H1 (cell line): Measurements from ENCODE around the gene ASB13. TPM values are rescaled to one million over a fixed set of nuclear protein-coding genes. Genes with fewer than 3 reads are reported as not detected.

Source experiments
- CTCF ChIA-PET: fragments of 300-600 bp; sonication (Branson Sonifier 250); formaldehyde crosslinking; loops from one replicate; lab custom pipeline; 2021; ENCODE audit not compliant: partially characterized antibody; lab: Charles Lee
- POLR2A ChIA-PET: fragments of 300-600 bp; sonication (Branson Sonifier 250); formaldehyde crosslinking; loops from one replicate; lab custom pipeline; 2021; ENCODE audit warnings: inconsistent platforms; ENCODE audit not compliant: partially characterized antibody; lab: Charles Lee
- DNase-seq, 2 experiments: peaks; one replicate each; pipeline versions ENCODE4 v3.0.0 to v3.0.0-alpha.2; 2010 to 2022; ENCODE audit warnings: low spot score in 2 of 2, low read depth in 1 of 2, mixed read lengths in 1 of 2
- FAIRE-seq: peaks from 2 replicates; lab custom pipeline; 2011; peaks lifted over from hg19 to GRCh38; lab: Jason Lieb, UNC
- H2AFZ ChIP-seq: 2 replicates; pipeline ENCODE4 v1.8.1; 2012; ENCODE audit warnings: low read length, inconsistent platforms
- H2AK5ac ChIP-seq: 2 replicates; pipeline ENCODE4 v1.6.1; 2013; ENCODE audit warnings: low read depth, low read length
- H2BK120ac ChIP-seq: replicated peaks from 2 replicates; pipeline ENCODE3; 2013; ENCODE audit warnings: low read depth, low read length, inconsistent platforms
- H2BK12ac ChIP-seq: 2 replicates; pipeline ENCODE4 v1.6.1; 2013; ENCODE audit warnings: low read depth, low read length
- H2BK15ac ChIP-seq: 2 replicates; pipeline ENCODE4 v1.6.1; 2013; ENCODE audit warnings: low read length
- H2BK20ac ChIP-seq: 2 replicates; pipeline ENCODE4 v1.6.1; 2013; ENCODE audit warnings: low read length
- H2BK5ac ChIP-seq: 2 replicates; pipeline ENCODE4 v1.6.1; 2013; ENCODE audit warnings: low read depth, low read length
- H3K14ac ChIP-seq: 2 replicates; pipeline ENCODE4 v1.6.1; 2013; ENCODE audit warnings: inconsistent platforms; ENCODE audit not compliant: insufficient read length
- H3K18ac ChIP-seq: 2 replicates; pipeline ENCODE4 v1.6.1; 2013; ENCODE audit warnings: low read length; ENCODE audit errors: extremely low read depth
- H3K23ac ChIP-seq: 2 replicates; pipeline ENCODE4 v1.6.1; 2013; ENCODE audit warnings: inconsistent platforms; ENCODE audit not compliant: insufficient read length
- H3K23me2 ChIP-seq: 2 replicates; pipeline ENCODE4 v1.6.1; 2013; ENCODE audit warnings: low read depth, low read length
- H3K27ac ChIP-seq: 2 replicates; pipeline ENCODE4 v1.6.1; 2011; ENCODE audit warnings: low read depth, low read length, inconsistent platforms
- H3K27me3 ChIP-seq, 4 experiments: replicated peaks in 1 of 4; 1 replicate in 1 of 4; 2 replicates in 3 of 4; pipeline versions ENCODE4 v1.6.1 to v1.8.1; 2011 to 2013; ENCODE audit warnings: low read length in 3 of 4, mild to moderate bottlenecking in 3 of 4, inconsistent platforms in 2 of 4, mixed read lengths in 2 of 4, moderate library complexity in 1 of 4; ENCODE audit not compliant: control insufficient read depth in 3 of 4, insufficient read depth in 3 of 4; ENCODE audit errors: extremely low read depth in 1 of 4
- H3K36me3 ChIP-seq, 4 experiments: 2 replicates each; pipeline versions ENCODE4 v1.6.1 to v1.8.1; 2011 to 2013; ENCODE audit warnings: mild to moderate bottlenecking in 4 of 4, low read length in 3 of 4, moderate library complexity in 2 of 4, control low read depth in 1 of 4, inconsistent platforms in 1 of 4; ENCODE audit not compliant: insufficient read depth in 4 of 4, control insufficient read depth in 2 of 4
- H3K4ac ChIP-seq: replicated peaks from 2 replicates; pipeline ENCODE3; 2013; ENCODE audit warnings: low read length, low read depth, mixed read lengths, inconsistent platforms; ENCODE audit not compliant: insufficient read length
- H3K4me1 ChIP-seq, 4 experiments: replicated peaks in 1 of 4; 1 replicate in 1 of 4; 2 replicates in 3 of 4; pipeline versions ENCODE4 v1.6.1 to v1.8.1; 2011 to 2013; ENCODE audit warnings: low read length in 3 of 4, inconsistent platforms in 2 of 4, mixed read lengths in 1 of 4; ENCODE audit not compliant: insufficient read depth in 4 of 4, control insufficient read depth in 3 of 4
- H3K4me2 ChIP-seq, 2 experiments: 2 replicates each; pipeline versions ENCODE4 v1.6.1 to v1.8.1; 2011 to 2013; ENCODE audit warnings: low read depth in 2 of 2, low read length in 2 of 2, control low read depth in 1 of 2, inconsistent platforms in 1 of 2, mild to moderate bottlenecking in 1 of 2; ENCODE audit not compliant: insufficient read depth in 1 of 2
- H3K4me3 ChIP-seq, 4 experiments: fragments of 200-600, 300-600 bp in 1 of 4; sonication (generic), shearing (Covaris generic), sonication (Bioruptor Twin) in 1 of 4; 2 replicates each; pipeline versions ENCODE4 v1.5.1 to v1.8.1; 2011 to 2016; ENCODE audit warnings: low read length in 4 of 4, low read depth in 3 of 4, control low read depth in 2 of 4, inconsistent platforms in 2 of 4, mild to moderate bottlenecking in 2 of 4, mixed read lengths in 1 of 4, moderate library complexity in 1 of 4; ENCODE audit not compliant: insufficient read depth in 2 of 4; ENCODE audit errors: extremely low read depth in 1 of 4
- H3K56ac ChIP-seq: replicated peaks from 2 replicates; pipeline ENCODE3; 2013; ENCODE audit warnings: low read depth, mild to moderate bottlenecking, mixed read lengths, low read length, inconsistent platforms; ENCODE audit not compliant: insufficient read length
- H3K79me1 ChIP-seq: 2 replicates; pipeline ENCODE4 v1.6.1; 2013; ENCODE audit warnings: low read depth, low read length, control low read depth
- H3K79me2 ChIP-seq, 2 experiments: 2 replicates each; pipeline versions ENCODE4 v1.6.1 to v1.8.1; 2012 to 2013; ENCODE audit warnings: low read length in 2 of 2, mild to moderate bottlenecking in 2 of 2, inconsistent platforms in 1 of 2; ENCODE audit not compliant: insufficient read depth in 2 of 2, control insufficient read depth in 1 of 2
- H3K9ac ChIP-seq, 4 experiments: replicated peaks in 1 of 4; 1 replicate in 1 of 4; 2 replicates in 3 of 4; pipeline versions ENCODE4 v1.6.1 to v1.8.1; 2011 to 2013; ENCODE audit warnings: low read depth in 3 of 4, low read length in 3 of 4, control low read depth in 2 of 4, mild to moderate bottlenecking in 2 of 4, moderate library complexity in 2 of 4, inconsistent platforms in 1 of 4; ENCODE audit errors: extremely low read depth in 1 of 4
- H3K9me3 ChIP-seq, 2 experiments: 2 replicates each; pipeline versions ENCODE4 v1.6.1 to v1.8.1; 2012 to 2013; ENCODE audit warnings: mild to moderate bottlenecking in 2 of 2, moderate library complexity in 2 of 2, control low read depth in 1 of 2, inconsistent platforms in 1 of 2, low read depth in 1 of 2, low read length in 1 of 2, mixed read lengths in 1 of 2; ENCODE audit not compliant: insufficient read depth in 2 of 2
- H4K20me1 ChIP-seq, 2 experiments: replicated peaks in 1 of 2; 2 replicates each; pipeline versions ENCODE3 to v1.8.1; 2011 to 2013; ENCODE audit warnings: inconsistent platforms in 2 of 2, low read length in 2 of 2, mild to moderate bottlenecking in 1 of 2; ENCODE audit not compliant: insufficient read depth in 2 of 2, control insufficient read depth in 1 of 2
- H4K5ac ChIP-seq: 2 replicates; pipeline ENCODE4 v1.6.1; 2013; ENCODE audit warnings: low read length, low read depth, mixed read lengths, inconsistent platforms; ENCODE audit not compliant: insufficient read length
- H4K8ac ChIP-seq: 2 replicates; pipeline ENCODE4 v1.8.0; 2013; ENCODE audit warnings: mild to moderate bottlenecking, moderate library complexity, low read length, inconsistent platforms; ENCODE audit not compliant: insufficient read depth; ENCODE audit errors: extremely low read depth
- H4K91ac ChIP-seq: replicated peaks from 2 replicates; pipeline ENCODE3; 2013; ENCODE audit warnings: low read length, mixed read lengths, inconsistent platforms; ENCODE audit not compliant: insufficient read length
- BCL11A ChIP-seq, 2 experiments: IDR thresholded peaks; one replicate each; pipeline ENCODE4 v1.6.1; 2011; ENCODE audit warnings: low read depth in 2 of 2, low read length in 2 of 2, mild to moderate bottlenecking in 2 of 2
- CHD2 ChIP-seq: IDR thresholded peaks from 2 replicates; pipeline ENCODE4 v1.6.1; 2012; ENCODE audit warnings: low read length, improper control_type of control experiment
- CTCF ChIP-seq, 3 experiments: IDR thresholded peaks; 1 replicate in 2 of 3; 2 replicates in 1 of 3; pipeline versions ENCODE4 v1.5.1 to v1.6.1; 2011; ENCODE audit warnings: low read length in 3 of 3, mild to moderate bottlenecking in 3 of 3, inconsistent platforms in 2 of 3, low read depth in 1 of 3, moderate library complexity in 1 of 3; ENCODE audit not compliant: insufficient read depth in 1 of 3; ENCODE audit errors: control extremely low read depth in 1 of 3
- FOSL1 ChIP-seq: IDR thresholded peaks from 2 replicates; pipeline ENCODE4 v1.6.1; 2011; ENCODE audit warnings: mild to moderate bottlenecking, low read depth, low read length, moderate library complexity; ENCODE audit not compliant: insufficient read depth
- GTF2F1 ChIP-seq: IDR thresholded peaks from 2 replicates; pipeline ENCODE4 v1.6.1; 2012; ENCODE audit warnings: low read depth, low read length, improper control_type of control experiment, borderline replicate concordance
- KDM4A ChIP-seq: IDR thresholded peaks from one replicate; pipeline ENCODE4 v1.7.1; 2012; ENCODE audit warnings: low read depth, mild to moderate bottlenecking, moderate library complexity, low read length, inconsistent platforms; ENCODE audit not compliant: severe bottlenecking
- MAX ChIP-seq: IDR thresholded peaks from 2 replicates; pipeline ENCODE4 v1.6.1; 2012; ENCODE audit warnings: inconsistent platforms
- POLR2A ChIP-seq, 2 experiments: IDR thresholded peaks; 1 replicate in 1 of 2; 2 replicates in 1 of 2; pipeline ENCODE4 v1.6.1; 2011; ENCODE audit warnings: low read depth in 2 of 2, low read length in 2 of 2, mild to moderate bottlenecking in 2 of 2; ENCODE audit errors: control extremely low read depth in 1 of 2
- WGBS, 2 experiments: shearing (Covaris generic) in 1 of 2; methylation state at CpG; one replicate each; pipeline versions ENCODE4 v1.1.6 to v1.1.7; 2013 to 2015; ENCODE audit warnings: low lambda C conversion rate in 2 of 2, mixed read lengths in 2 of 2, inconsistent platforms in 1 of 2, low coverage in 1 of 2, missing lambda C conversion rate in 1 of 2; ENCODE audit not compliant: insufficient replicate concordance in 2 of 2, insufficient coverage in 1 of 2, insufficient read length in 1 of 2; ENCODE audit errors: extremely low coverage in 1 of 2, missing lambda C conversion rate in 1 of 2; 5-methylcytosine and 5-hydroxymethylcytosine counted together
- polyA plus RNA-seq, 7 experiments: library from polyadenylated mRNA; depleted of rRNA in 3 of 7; stranded (reverse) in 5 of 7; unstranded in 2 of 7; fragments of >200 nt in 5 of 7; fragments of 200-250 nt in 2 of 7; gene quantifications; 1 replicate in 5 of 7; 2 replicates in 1 of 7; 4 replicates in 1 of 7; pipeline versions ENCODE4 v1.2.1 to v1.2.3, GENCODE V29; 2011 to 2013; ENCODE audit warnings: missing spikeins in 2 of 7, mixed read lengths in 2 of 7
- total RNA-seq: library from RNA; stranded (reverse); fragmentation: NEBNext Ultra II Directional; extraction: Animal tissue kit (Norgen Biotek cat#: 25700); gene quantifications from 2 replicates; pipeline ENCODE4 v1.2.1, GENCODE V29; 2021

Gene ASB13
- total and polyA plus RNA-seq, 2 of the 8 experiments (the other 6 are each of a cell fraction or from before 2014, with no cell fraction given) = 12.3 to 20.2 TPM

GRCh38 chr10:5658871-5659618 is 7.3 kb downstream of the ASB13 start:
- Histone ChIP-seq H3K36me3 (no peaks in the 10 kb centered on the region), H2BK12ac (no peak overlapping the region), H2BK5ac (peak overlapping the region; percentile 90), H2AK5ac (0 out of 2 replicates have a peak overlapping the region, but pooled peaks have one; percentile 26), H3K4ac (no peak overlapping the region), H3K23me2 (no peaks in the 10 kb centered on the region; the same call in 1 of the 2 replicates), H3K4me3 (peak overlapping the region in 3 of 4 experiments; percentile 6 to 32 (median 14); a peak in 3 of 8 replicates), H3K9ac (no peak overlapping the region), H3K4me2 (peak overlapping the region; percentile 62 to 76), H3K23ac (no peak overlapping the region), H3K27ac (peak overlapping the region; percentile 38; the same call in 1 of the 2 replicates), H3K18ac (peak overlapping the region; percentile 54; the same call in 1 of the 2 replicates), H3K79me1 (peaks cover 10% of the 10 kb centered on the region), H3K14ac (no peak overlapping the region), H3K56ac (no peak overlapping the region), H2BK20ac (no peak overlapping the region), H2AFZ (no peak overlapping the region), H3K27me3 (0 out of 7 replicates have a peak, but pooled peaks cover 0 to 2% (median 0%) of the 10 kb centered on the region in 4 experiments), H4K8ac (peak overlapping the region; percentile 45; the same call in 1 of the 2 replicates), H2BK120ac (no peak overlapping the region), H4K91ac (peak overlapping the region; percentile 38), H4K5ac (no peak overlapping the region), H4K20me1 (peaks cover 6 to 12% of the 10 kb centered on the region in 2 experiments), H3K4me1 (peaks cover 8 to 26% (median 16%) of the 10 kb centered on the region in 4 experiments), H3K9me3 (no peaks in the 10 kb centered on the region), H2BK15ac (no peak overlapping the region; the same call in 1 of the 2 replicates), H3K79me2 (peaks cover 0 to 16% of the 10 kb centered on the region in 2 experiments; a peak in 3 of 4 replicates)
- 62% methylated on average over 20 of the region's 20 CpGs; no CpG with 5 or more reads in 1 of the 2 experiments for WGBS, 2 experiments
- ChIA-PET POLR2A (interaction anchor here (0.7 to 1.5 kb wide), 3 partner anchors 8 to 196 kb away, joined by 3 to 4 read pairs (median 3); no protein-coding TSS in a partner anchor), CTCF (interaction anchor here (0.8 to 1.7 kb wide), 2 partner anchors 8 to 35 kb away, joined by 3 to 4 read pairs; no protein-coding TSS in a partner anchor)
- no peak for FAIRE-seq
- peak in 1 of 2 experiments; percentile 64 for DNase-seq
- TF ChIP-seq BCL11A (IDR thresholded peaks at IDR 0.05; ENCODE audit: low read depth in 2 of 2, low read length in 2 of 2) (no peak), KDM4A (no peak), POLR2A (IDR thresholded peaks at IDR 0.05; ENCODE audit: control extremely low read depth in 1 of 2, low read depth in 2 of 2, low read length in 2 of 2) (0 out of 3 replicates have a peak, but pooled peaks of 1 of the 2 experiments have one; percentile 15), CTCF (IDR thresholded peaks at IDR 0.05; ENCODE audit: control extremely low read depth in 1 of 3, insufficient read depth in 1 of 3, low read depth in 1 of 3, low read length in 3 of 3) (no peak), CHD2 (no peak), FOSL1 (no peak), GTF2F1 (no peak), MAX (0 out of 2 replicates have a peak, but pooled peaks have one; percentile 7)
